ENCODE results near the gene TMEM9B. TPM values are rescaled to one million over a fixed set of nuclear protein-coding genes. Genes with fewer than 3 reads are reported as not detected.
"Not testable (repeated sequence)": the region's sequence is repeated elsewhere in the genome, so short reads cannot be mapped to it uniquely, and the experiment has no call there.

TMEM9B gene
- total RNA-seq, 1 experiment from 2014 or later: 13.6 TPM

- no peaks in the 10 kb centered on the region for H3K9me3 ChIP-seq (ENCODE audit: control insufficient read depth, low read depth, low read length)
- no peak overlapping the region for H2BK15ac ChIP-seq (ENCODE audit: low read depth, low read length)
- no peaks in the 10 kb centered on the region for H3K4me1 ChIP-seq (ENCODE audit: insufficient read depth, low read length)
Measured at GRCh38 chr11:8980485-8980884, 16.2 kb upstream of the TMEM9B start.

GRCh38 chr11:8979365-8979764 lies 15.1 kb upstream of the TMEM9B start:
- not testable (repeated sequence) for H3K23ac ChIP-seq (ENCODE audit: insufficient read length, low read depth, low read length); H3K79me2 ChIP-seq (ENCODE audit: insufficient read depth, low read length); H3T11ph ChIP-seq (ENCODE audit: low read length); H2BK20ac ChIP-seq (ENCODE audit: low read depth, low read length, poor library complexity, severe bottlenecking); H2AFZ ChIP-seq (ENCODE audit: low read length); H3K14ac ChIP-seq (ENCODE audit: insufficient read depth, low read length); H3K9me3 ChIP-seq (ENCODE audit: control insufficient read depth, low read depth, low read length); H3K36me3 Mint-ChIP-seq (ENCODE audit: insufficient read depth in 1 of 3, low read depth in 3 of 3); H3K4me1 Mint-ChIP-seq; H4K8ac ChIP-seq (replicated peaks; ENCODE audit: insufficient read length, low read depth, low read length); H3K56ac ChIP-seq (ENCODE audit: insufficient read length, low read depth, low read length); H3K79me1 ChIP-seq (ENCODE audit: insufficient read depth, low read depth, low read length, poor library complexity, severe bottlenecking); H3K27me3 Mint-ChIP-seq (ENCODE audit: low read depth); H2BK15ac ChIP-seq (ENCODE audit: low read depth, low read length); H4K91ac ChIP-seq (ENCODE audit: insufficient read length, low read depth, low read length); H3K18ac ChIP-seq (ENCODE audit: insufficient read length, low read depth, low read length); H2BK120ac ChIP-seq (ENCODE audit: low read depth, low read length, poor library complexity, severe bottlenecking); H4K5ac ChIP-seq (ENCODE audit: insufficient read length, low read depth, low read length); H3K4me2 ChIP-seq (ENCODE audit: insufficient read depth, insufficient read length, low read length); H3K9ac ChIP-seq (ENCODE audit: extremely low read depth, insufficient read length, low read length); H3K27me3 ChIP-seq (ENCODE audit: insufficient read depth, low read length); DNase-seq; H4K20me1 ChIP-seq (ENCODE audit: control insufficient read depth, insufficient read depth, insufficient read length); H3K4me3 Mint-ChIP-seq; H3K23me2 ChIP-seq (ENCODE audit: insufficient read length, low read depth, low read length, poor library complexity, severe bottlenecking); H3K9me3 Mint-ChIP-seq; H2AK5ac ChIP-seq (ENCODE audit: insufficient read length, low read length); H3K27ac Mint-ChIP-seq; H3K4me1 ChIP-seq (ENCODE audit: insufficient read depth, low read length); H2BK12ac ChIP-seq (ENCODE audit: insufficient read length, low read depth, low read length); H3K4ac ChIP-seq (ENCODE audit: low read depth, low read length); H2BK5ac ChIP-seq (ENCODE audit: insufficient read length, low read length); H3K27ac ChIP-seq (ENCODE audit: insufficient read length, low read depth, low read length)
- no CpG with 5 or more reads among the region's 7 CpGs for WGBS (ENCODE audit: extremely low coverage, insufficient read length, low lambda C conversion rate)

More at GRCh38 chr11:8980485-8980884, 16.2 kb upstream of the TMEM9B start:
- peaks cover 0 to 8% (median 3%) of the 10 kb centered on the region in 3 experiments; a peak in 4 of 7 replicates for H3K36me3 Mint-ChIP-seq (ENCODE audit: insufficient read depth in 1 of 3, low read depth in 3 of 3)
- H3K56ac ChIP-seq (ENCODE audit: insufficient read length, low read depth, low read length): no peak overlapping the region
- H2AK5ac ChIP-seq (ENCODE audit: insufficient read length, low read length): no peak overlapping the region
- no peak overlapping the region for H3K4me3 Mint-ChIP-seq
- no peaks in the 10 kb centered on the region for H3K23me2 ChIP-seq (ENCODE audit: insufficient read length, low read depth, low read length, poor library complexity, severe bottlenecking)
- no peak overlapping the region for H4K5ac ChIP-seq (ENCODE audit: insufficient read length, low read depth, low read length)
- H3K4me1 Mint-ChIP-seq: no peaks in the 10 kb centered on the region
- H2AFZ ChIP-seq (ENCODE audit: low read length): no peak overlapping the region
- no peak overlapping the region for H2BK120ac ChIP-seq (ENCODE audit: low read depth, low read length, poor library complexity, severe bottlenecking)
- H3T11ph ChIP-seq (ENCODE audit: low read length): no peak overlapping the region
- H3K79me2 ChIP-seq (ENCODE audit: insufficient read depth, low read length): no peaks in the 10 kb centered on the region
- H4K91ac ChIP-seq (ENCODE audit: insufficient read length, low read depth, low read length): no peak overlapping the region
- no peak overlapping the region for H3K14ac ChIP-seq (ENCODE audit: insufficient read depth, low read length)
- H3K27me3 ChIP-seq (ENCODE audit: insufficient read depth, low read length): no peaks in the 10 kb centered on the region
- no peak overlapping the region for H3K4ac ChIP-seq (ENCODE audit: low read depth, low read length)
- no peaks in the 10 kb centered on the region for H4K20me1 ChIP-seq (ENCODE audit: control insufficient read depth, insufficient read depth, insufficient read length)
- WGBS (ENCODE audit: extremely low coverage, insufficient read length, low lambda C conversion rate): no CpG with 5 or more reads among the region's 3 CpGs
- H3K27ac Mint-ChIP-seq: no peak overlapping the region
- no peak overlapping the region for H3K9ac ChIP-seq (ENCODE audit: extremely low read depth, insufficient read length, low read length)
- H4K8ac ChIP-seq (replicated peaks; ENCODE audit: insufficient read length, low read depth, low read length): no peak overlapping the region
- H2BK20ac ChIP-seq (ENCODE audit: low read depth, low read length, poor library complexity, severe bottlenecking): no peak overlapping the region
- H3K4me2 ChIP-seq (ENCODE audit: insufficient read depth, insufficient read length, low read length): no peak overlapping the region
- TF ChIP-seq CTCF (conservative IDR thresholded peaks at IDR 0.05): no peak
- H2BK12ac ChIP-seq (ENCODE audit: insufficient read length, low read depth, low read length): no peak overlapping the region
- H3K23ac ChIP-seq (ENCODE audit: insufficient read length, low read depth, low read length): no peak overlapping the region
- no peak for DNase-seq
- H3K79me1 ChIP-seq (ENCODE audit: insufficient read depth, low read depth, low read length, poor library complexity, severe bottlenecking): no peaks in the 10 kb centered on the region
- no peak overlapping the region for H3K27ac ChIP-seq (ENCODE audit: insufficient read length, low read depth, low read length)
- H2BK5ac ChIP-seq (ENCODE audit: insufficient read length, low read length): no peak overlapping the region
- peaks cover 2 to 7% of the 10 kb centered on the region in 2 experiments; a peak in 1 of 5 replicates for H3K9me3 Mint-ChIP-seq
- peaks cover 2% of the 10 kb centered on the region; the same call in 1 of the 2 replicates for H3K27me3 Mint-ChIP-seq (ENCODE audit: low read depth)
- no peak overlapping the region for H3K18ac ChIP-seq (ENCODE audit: insufficient read length, low read depth, low read length)

Measured in H9 (cell line).